GM12875 (cell line): ENCODE data around the gene TECTB.
"Not testable (repeated sequence)": the region's sequence is repeated elsewhere in the genome, so short reads cannot be mapped to it uniquely, and the experiment has no call there.

Experiments
- H3K4me3 ChIP-seq: one replicate; pipeline ENCODE4 v1.5.1; 2011; ENCODE audit warnings: low read depth, low read length, control low read depth
- TF ChIP-seq, protein P1 (sequence below): IDR thresholded peaks from 2 replicates; pipeline ENCODE4 v1.5.1; 2011; ENCODE audit warnings: low read depth, mild to moderate bottlenecking, control low read depth, inconsistent platforms, low read length, moderate library complexity, borderline replicate concordance; ENCODE audit not compliant: insufficient read depth

Gene TECTB

DNA sequence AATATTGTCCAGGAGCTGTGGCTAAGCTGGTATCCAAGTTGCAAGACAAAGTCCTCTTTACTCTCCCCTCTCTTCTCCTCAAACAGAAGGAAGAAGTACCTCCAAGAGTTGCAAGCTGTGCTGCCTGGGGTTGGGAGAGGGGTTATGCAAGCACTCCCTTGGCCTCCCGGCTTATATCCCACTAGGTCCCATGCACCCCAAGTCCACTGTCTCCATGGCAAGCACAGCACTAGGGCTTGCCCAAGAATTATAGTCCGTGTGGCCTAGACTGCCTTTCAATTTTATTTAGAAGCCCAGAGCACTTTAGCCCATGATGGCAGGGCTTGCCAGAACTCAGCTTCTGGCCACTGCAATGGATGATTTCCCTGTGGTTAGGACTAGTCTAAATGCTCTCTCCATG lies 40.4 kb upstream of the TECTB start:
- H3K4me3 ChIP-seq, result no peak overlapping the region
- TF ChIP-seq, protein P1, sequence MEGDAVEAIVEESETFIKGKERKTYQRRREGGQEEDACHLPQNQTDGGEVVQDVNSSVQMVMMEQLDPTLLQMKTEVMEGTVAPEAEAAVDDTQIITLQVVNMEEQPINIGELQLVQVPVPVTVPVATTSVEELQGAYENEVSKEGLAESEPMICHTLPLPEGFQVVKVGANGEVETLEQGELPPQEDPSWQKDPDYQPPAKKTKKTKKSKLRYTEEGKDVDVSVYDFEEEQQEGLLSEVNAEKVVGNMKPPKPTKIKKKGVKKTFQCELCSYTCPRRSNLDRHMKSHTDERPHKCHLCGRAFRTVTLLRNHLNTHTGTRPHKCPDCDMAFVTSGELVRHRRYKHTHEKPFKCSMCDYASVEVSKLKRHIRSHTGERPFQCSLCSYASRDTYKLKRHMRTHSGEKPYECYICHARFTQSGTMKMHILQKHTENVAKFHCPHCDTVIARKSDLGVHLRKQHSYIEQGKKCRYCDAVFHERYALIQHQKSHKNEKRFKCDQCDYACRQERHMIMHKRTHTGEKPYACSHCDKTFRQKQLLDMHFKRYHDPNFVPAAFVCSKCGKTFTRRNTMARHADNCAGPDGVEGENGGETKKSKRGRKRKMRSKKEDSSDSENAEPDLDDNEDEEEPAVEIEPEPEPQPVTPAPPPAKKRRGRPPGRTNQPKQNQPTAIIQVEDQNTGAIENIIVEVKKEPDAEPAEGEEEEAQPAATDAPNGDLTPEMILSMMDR, result no peak

DNA sequence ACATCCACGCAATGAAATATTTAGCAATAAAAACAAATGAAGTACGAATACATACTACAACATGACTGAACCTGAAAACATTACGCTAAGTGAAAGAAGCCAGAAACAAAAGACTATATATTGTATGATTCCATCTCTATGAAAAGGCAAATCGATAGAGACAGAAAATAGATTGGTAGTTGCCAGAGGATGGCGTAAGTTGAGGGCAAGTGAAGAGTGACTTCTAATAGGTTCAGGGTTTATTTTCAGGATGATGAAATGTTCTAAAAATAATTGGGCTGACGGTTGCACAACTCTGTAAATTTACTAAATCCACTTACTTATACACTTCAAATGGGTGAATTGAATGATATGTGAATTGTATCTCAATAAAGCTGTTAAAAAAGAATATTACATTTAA lies 39.5 kb upstream of the TECTB start:
- H3K4me3 ChIP-seq, result no peak overlapping the region

DNA sequence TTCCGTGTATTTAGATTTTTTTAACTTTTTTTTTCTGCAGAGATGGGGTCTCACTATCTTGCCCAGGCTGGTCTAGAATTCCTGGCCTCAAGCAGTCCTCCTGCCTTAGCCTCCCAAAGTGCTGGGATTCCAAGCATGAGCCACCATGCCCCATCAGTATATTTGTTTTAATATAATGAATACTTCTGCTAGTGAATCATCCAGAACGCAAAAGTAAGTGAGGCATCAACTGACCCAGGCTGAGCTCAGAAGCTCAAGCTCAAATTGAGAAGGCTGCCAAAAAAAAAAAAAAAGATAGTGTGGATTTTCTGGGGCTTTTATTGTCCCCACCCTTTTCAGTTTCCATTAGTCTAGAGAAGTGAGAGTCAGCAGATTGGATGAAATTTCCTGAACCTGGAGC lies 39.0 kb upstream of the TECTB start:
- TF ChIP-seq, protein P1, result no peak
- no peak overlapping the region for H3K4me3 ChIP-seq

More for the DNA sequence above, 39.5 kb upstream of the TECTB start:
- TF ChIP-seq, protein P1, result no peak

DNA sequence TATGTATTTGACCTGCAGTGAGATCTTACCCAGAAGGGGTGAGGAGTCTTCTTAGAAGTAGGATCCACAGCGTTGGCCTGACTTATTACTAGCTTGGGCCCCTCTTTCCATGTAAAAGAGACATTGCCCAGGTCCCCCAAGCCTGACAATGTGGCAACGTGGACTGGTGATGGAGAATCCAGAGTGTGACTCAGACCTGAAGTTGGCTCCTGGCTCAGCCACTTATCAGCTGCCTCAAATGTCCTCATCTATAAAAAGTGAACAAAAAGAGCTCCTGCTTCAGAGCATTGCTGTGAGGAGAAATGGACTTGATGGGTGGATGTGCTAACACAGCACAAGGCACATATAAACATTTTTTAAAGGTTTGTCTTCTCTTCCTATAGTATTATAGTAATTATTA lies 35.4 kb upstream of the TECTB start:
- H3K4me3 ChIP-seq, result no peak overlapping the region
- TF ChIP-seq, protein P1, result no peak

DNA sequence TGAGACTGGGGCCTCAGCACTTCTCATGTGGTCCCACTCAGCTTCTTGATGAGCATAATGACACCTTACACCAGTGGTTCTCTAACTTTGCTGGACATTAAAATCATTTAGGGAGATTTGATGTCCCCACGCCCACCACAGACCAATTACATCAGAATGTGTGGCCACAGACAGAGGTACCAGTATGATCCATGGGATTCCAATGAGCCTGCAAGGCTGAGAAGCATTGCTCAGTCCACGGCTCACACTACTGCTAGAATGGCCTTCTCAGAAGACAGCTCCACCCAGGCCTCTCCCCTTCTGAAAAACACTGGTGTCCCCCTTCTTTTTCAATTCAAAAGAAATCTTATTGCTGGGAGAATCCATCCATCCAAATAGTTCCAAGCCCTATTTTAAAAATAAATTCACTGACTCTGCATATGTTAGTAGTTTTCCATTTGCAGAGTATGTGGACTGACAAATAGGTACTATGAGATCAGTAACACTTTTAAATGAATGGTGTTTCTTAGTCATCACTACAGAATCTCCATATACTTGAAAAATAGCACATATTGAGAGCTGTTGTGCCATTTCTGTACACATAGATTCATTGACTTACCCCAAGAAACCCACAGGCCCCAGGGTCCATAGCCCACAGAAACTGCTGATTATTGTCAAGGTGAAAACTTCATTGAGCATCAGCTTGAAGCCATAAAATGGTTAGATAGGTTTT lies 34.5 kb upstream of the TECTB start:
- TF ChIP-seq, protein P1, result no peak
- no peak overlapping the region for H3K4me3 ChIP-seq

DNA sequence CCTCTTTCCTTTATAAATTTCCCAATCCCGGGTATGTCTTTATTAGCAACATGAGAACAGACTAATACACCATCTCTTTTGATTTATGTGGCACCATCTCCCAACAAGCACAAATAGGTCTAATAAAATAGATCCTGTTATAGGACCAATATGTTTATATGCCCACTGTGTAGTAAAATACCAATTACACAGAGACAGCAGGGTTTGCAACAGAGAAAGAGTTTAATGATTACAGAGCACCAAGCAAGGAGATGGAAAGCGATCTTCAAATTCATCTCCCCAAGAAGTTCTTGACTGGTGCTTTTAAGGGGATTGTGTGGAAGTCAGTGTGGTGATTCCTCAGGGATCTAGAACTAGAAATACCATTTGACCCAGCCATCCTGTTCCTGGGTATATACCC lies 33.5 kb upstream of the TECTB start:
- no peak overlapping the region for H3K4me3 ChIP-seq
- TF ChIP-seq, protein P1, result no peak

DNA sequence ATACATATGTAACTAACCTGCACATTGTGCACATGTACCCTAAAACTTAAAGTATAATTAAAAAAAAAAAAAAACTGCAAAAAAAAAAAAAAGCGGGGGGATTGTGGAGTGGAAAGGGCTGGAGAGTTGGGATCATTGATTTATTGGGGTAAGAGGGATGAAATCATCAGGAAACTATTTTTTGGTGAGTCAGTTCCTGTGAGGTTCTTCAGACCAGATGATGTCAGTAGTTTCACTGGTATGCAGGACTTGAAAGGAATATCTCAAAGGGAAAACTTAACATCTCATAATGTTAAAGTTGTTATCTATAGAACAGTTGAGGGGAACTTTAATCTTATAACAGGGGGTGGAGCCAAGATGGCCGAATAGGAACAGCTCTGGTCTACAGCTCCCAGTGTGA lies 32.6 kb upstream of the TECTB start:
- H3K4me3 ChIP-seq, result no peak overlapping the region
- TF ChIP-seq, protein P1, result no peak

DNA sequence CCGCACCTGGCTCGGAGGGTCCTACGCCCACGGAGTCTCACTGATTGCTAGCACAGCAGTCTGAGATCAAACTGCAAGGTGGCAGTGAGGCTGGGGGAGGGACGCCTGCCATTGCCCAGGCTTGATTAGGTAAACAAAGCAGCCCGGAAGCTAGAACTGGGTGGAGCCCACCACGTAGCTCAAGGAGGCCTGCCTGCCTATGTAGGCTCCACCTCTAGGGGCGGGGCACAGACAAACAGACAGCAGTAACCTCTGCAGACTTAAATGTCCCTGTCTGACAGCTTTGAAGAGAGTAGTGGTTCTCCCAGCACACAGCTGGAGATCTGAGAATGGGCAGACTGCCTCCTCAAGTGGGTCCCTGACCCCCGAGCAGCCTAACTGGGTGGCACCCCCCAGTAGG lies 32.0 kb upstream of the TECTB start:
- not testable (repeated sequence) for H3K4me3 ChIP-seq
